ENCODE measurements around the gene SARNP.

GRCh38 chr12:55717011-55718007, 100.2 kb downstream of the SARNP start:
- no peak for TF ChIP-seq POLR2A (IDR thresholded peaks at IDR 0.05; ENCODE audit: low read length)
- TF ChIP-seq GATA1 (IDR thresholded peaks at IDR 0.05; ENCODE audit: low read depth, low read length): no peak
